Stimulated activated memory B cell treated with anti-CD40 and anti-IgM and Interleukin-4, amounts not matched to agents 10 μg/mL and 1 μg/mL and 100 μg/mL, for 72 hours (primary cell): ENCODE measurements around the gene CYP4F12.
"Not testable (repeated sequence)": the region's sequence is repeated elsewhere in the genome, so short reads cannot be mapped to it uniquely, and the experiment has no call there.

Source experiments
- ATAC-seq: fragments of 150-1000 bp; cut with Tn5 transposase; 2 replicates; pipeline ENCODE4 v1.10.0; 2021
- H3K27ac Mint-ChIP-seq: one replicate; pipeline ENCODE4 v1.8.0; 2022; ENCODE audit warnings: mild to moderate bottlenecking, mixed read lengths
- H3K27me3 Mint-ChIP-seq: one replicate; pipeline ENCODE4 v1.8.0; 2022; ENCODE audit warnings: mixed read lengths
- H3K36me3 Mint-ChIP-seq: one replicate; pipeline ENCODE4 v1.8.0; 2022; ENCODE audit warnings: mixed read lengths
- H3K4me1 Mint-ChIP-seq: one replicate; pipeline ENCODE4 v1.8.0; 2022; ENCODE audit warnings: mixed read lengths
- H3K4me3 Mint-ChIP-seq: one replicate; pipeline ENCODE4 v1.8.0; 2022; ENCODE audit warnings: mild to moderate bottlenecking, moderate library complexity, mixed read lengths
- H3K9me3 Mint-ChIP-seq: one replicate; pipeline ENCODE4 v1.8.0; 2022; ENCODE audit warnings: mixed read lengths

Gene CYP4F12

DNA sequence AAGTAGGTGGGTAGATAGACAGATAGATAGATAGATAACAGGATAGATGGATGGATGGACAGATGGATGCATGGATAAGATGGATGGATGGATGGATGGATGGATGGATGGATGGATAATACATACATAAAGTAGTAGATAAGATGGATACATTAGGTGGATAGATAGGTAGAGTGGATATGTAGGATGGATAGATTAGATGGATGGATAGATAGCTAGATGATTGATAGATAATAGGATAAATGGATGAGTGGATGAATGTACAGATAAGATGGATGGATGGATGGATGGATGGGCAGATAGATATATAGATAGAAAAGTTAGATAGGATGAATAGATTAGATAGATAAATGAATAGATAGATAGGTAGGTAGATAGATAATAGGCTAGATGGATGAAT, 30.1 kb upstream of the CYP4F12 start:
- no peak overlapping the region for H3K4me3 Mint-ChIP-seq
- no peaks in the 10 kb centered on the region for H3K36me3 Mint-ChIP-seq
- peaks cover 13% of the 10 kb centered on the region for H3K9me3 Mint-ChIP-seq
- H3K4me1 Mint-ChIP-seq, result peaks cover 30% of the 10 kb centered on the region
- H3K27me3 Mint-ChIP-seq, result peaks cover 20% of the 10 kb centered on the region
- ATAC-seq, result no peak
- no peak overlapping the region for H3K27ac Mint-ChIP-seq

DNA sequence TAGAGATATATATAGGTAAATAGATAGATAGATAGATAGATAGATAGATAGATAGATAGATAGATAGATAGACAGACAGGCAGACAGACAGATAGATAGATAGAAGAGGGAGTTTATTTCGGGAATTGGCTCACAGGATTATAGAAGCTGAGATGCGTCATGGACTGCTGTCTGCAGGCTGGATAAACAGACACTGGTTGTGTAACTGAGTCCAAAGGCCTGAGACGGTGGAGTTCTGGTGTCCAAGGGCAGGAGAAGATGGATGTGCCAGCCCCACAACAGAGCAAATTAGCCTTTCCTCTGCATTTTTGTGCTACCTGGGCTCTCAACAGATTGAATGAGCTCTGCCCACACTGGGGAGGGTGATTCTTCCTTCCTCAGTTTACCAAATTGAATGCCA, 29.5 kb upstream of the CYP4F12 start:
- no peaks in the 10 kb centered on the region for H3K36me3 Mint-ChIP-seq
- ATAC-seq, result no peak
- H3K4me3 Mint-ChIP-seq, result no peak overlapping the region
- peaks cover 13% of the 10 kb centered on the region for H3K9me3 Mint-ChIP-seq
- peaks cover 30% of the 10 kb centered on the region for H3K4me1 Mint-ChIP-seq
- no peak overlapping the region for H3K27ac Mint-ChIP-seq
- peaks cover 19% of the 10 kb centered on the region for H3K27me3 Mint-ChIP-seq

DNA sequence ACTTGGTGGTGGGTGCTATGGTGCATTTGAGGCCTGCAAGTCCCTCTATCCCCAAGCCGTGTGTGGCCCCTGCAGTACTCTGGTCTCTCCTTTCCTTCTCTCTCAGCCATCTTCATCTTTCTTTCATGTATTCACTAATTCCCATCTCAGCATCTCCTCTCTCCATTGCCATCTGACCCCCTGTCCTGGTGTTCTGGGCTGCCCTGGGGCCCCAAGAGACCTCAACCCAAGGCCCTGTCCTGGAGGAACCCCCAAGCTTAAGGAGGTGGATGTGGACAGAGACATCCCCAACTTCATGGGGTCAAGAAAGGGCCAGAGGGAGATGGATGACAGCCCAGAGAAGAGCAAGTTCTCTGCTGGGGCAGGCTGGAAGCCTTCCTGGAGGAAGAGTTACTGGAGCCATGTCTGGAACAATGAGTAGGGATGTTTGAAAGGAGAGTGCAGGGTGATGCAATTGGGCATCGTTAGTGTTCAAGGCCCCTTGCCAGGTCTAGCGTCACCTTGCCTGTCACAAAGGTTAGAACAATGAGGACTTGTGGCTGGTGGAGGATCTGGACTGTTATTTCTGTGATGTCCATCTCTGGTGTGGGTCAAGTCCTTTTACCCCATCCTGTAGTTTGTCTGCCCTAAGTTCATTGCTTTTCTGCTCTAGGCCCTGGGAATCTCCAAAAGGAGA, 28.7 kb upstream of the CYP4F12 start:
- Mint-ChIP-seq H3K9me3 (peaks cover 13% of the 10 kb centered on the region), H3K27ac (no peak overlapping the region), H3K27me3 (peaks cover 19% of the 10 kb centered on the region), H3K4me3 (no peak overlapping the region), H3K4me1 (peaks cover 30% of the 10 kb centered on the region), H3K36me3 (no peaks in the 10 kb centered on the region)
- no peak for ATAC-seq

DNA sequence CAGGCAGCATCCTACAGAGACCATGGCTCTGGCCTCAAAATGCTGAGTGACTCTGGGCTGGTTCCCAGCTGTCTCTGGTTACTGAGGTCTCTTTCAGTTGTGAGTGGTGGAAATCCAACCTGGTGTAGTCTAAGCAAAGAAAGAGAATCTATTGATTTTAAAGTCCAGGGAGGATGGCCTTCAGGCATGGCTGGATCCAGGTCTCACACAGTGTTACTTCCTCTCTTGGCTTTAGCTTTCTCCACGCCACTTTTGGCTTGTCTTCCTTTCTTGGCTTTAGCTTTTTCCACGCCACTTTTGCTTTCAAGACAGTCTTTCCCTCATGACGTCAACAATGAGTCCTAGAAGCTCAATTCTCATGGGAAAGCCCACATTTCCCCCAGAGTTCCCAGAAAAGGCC, 28.1 kb upstream of the CYP4F12 start:
- Mint-ChIP-seq H3K9me3 (peaks cover 13% of the 10 kb centered on the region), H3K27ac (no peak overlapping the region), H3K27me3 (peaks cover 17% of the 10 kb centered on the region), H3K4me3 (no peak overlapping the region), H3K36me3 (no peaks in the 10 kb centered on the region), H3K4me1 (peaks cover 30% of the 10 kb centered on the region)
- no peak for ATAC-seq

DNA sequence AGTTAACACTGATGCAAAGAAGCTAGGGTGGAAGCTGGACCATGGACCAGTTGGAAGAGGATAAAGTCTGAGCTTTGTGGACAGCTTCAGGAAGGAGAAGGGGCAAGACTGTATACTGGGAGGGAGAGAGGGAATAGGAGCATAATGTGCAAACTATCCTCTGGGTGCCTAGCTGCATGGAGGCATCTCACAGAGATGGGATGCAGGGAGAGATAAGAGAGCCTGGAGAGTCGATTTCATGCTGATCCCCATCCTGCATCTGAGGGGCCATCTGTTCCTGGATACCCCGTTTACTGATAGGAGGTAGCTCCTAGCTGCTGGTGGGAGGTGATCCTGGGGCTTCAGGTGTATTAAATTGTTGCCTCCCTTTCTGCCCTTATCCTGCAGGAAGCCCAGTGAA, 23.4 kb upstream of the CYP4F12 start:
- peaks cover 35% of the 10 kb centered on the region for H3K27me3 Mint-ChIP-seq
- no peaks in the 10 kb centered on the region for H3K36me3 Mint-ChIP-seq
- peaks cover 7% of the 10 kb centered on the region for H3K9me3 Mint-ChIP-seq
- ATAC-seq, result no peak
- no peak overlapping the region for H3K4me3 Mint-ChIP-seq
- no peaks in the 10 kb centered on the region for H3K4me1 Mint-ChIP-seq
- H3K27ac Mint-ChIP-seq, result no peak overlapping the region

DNA sequence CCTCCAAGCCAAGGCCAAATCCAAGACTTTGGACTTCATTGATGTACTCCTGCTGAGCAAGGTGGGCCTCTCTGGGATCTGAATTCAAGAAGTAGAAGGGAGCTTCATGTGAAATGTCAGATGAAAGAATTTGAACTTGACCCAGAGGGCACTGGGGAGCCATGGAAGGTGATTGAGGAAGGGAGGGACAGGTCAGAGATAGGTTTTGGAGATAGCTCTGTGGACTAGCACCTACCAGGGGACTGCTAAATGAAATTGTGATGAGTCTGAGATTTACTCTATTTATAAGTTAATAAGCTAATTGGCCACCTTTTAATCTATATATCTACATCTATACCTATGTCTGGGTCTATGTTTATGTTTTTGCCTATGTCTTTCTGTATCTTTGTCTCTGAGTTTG, 22.8 kb upstream of the CYP4F12 start:
- H3K9me3 Mint-ChIP-seq, ATAC-seq, H3K4me1 Mint-ChIP-seq, H3K36me3 Mint-ChIP-seq, H3K4me3 Mint-ChIP-seq, H3K27ac Mint-ChIP-seq: not testable (repeated sequence)
- peaks cover 41% of the 10 kb centered on the region for H3K27me3 Mint-ChIP-seq

DNA sequence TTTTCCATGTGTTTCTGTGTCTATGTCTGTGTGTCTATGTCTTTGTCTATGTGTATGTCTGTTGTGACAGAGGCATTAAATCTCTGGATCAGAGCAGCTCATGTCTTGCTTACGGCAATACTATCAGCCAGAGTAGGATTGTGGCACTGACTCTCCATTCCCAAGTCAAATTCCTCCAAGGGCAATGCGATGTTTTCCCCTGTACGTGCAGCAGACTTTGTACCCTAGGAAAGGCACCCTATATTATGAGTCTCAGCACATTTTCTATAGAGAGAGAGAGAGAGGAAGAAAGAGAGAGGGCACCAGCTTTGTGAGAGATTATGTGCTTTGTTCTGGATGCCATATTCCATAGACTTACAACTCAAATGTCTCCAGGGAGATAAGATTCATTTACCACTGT, 21.1 kb upstream of the CYP4F12 start:
- H3K36me3 Mint-ChIP-seq, result no peaks in the 10 kb centered on the region
- peaks cover 7% of the 10 kb centered on the region for H3K9me3 Mint-ChIP-seq
- H3K27ac Mint-ChIP-seq, result no peak overlapping the region
- no peaks in the 10 kb centered on the region for H3K4me1 Mint-ChIP-seq
- no peak overlapping the region for H3K4me3 Mint-ChIP-seq
- H3K27me3 Mint-ChIP-seq, result peaks cover 56% of the 10 kb centered on the region
- ATAC-seq, result no peak

DNA sequence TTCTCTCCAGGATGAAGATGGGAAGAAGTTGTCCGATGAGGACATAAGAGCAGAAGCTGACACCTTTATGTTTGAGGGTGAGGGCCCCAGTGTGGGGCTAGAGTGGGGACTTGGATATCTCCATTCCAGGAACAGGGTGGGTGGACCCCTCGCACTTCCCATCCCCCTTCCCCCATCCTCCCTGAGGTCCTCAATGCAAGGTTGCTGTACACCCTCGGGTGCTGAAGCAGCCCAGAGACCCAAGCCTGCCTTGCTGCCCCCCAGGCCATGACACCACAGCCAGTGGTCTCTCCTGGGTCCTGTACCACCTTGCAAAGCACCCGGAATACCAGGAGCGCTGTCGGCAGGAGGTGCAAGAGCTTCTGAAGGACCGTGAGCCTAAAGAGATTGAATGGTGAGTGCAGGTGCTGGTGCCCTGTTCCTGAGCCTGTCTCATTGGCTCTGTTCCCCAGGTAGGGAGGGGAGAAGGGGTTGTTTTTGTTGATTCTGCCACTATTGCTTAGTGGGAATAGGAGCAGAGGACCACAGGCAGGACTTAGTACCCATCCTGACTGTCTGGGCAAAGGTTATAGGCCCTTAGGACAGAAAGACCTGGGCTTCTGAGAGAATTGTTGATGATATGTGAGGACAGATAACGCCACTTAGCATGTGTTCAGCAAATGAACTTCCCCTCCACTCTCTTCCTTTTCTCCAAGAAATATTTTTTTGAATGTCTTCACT, 20.2 kb upstream of the CYP4F12 start:
- Mint-ChIP-seq H3K9me3 (peaks cover 7% of the 10 kb centered on the region), H3K4me1 (no peaks in the 10 kb centered on the region), H3K36me3 (no peaks in the 10 kb centered on the region), H3K27ac (no peak overlapping the region), H3K4me3 (no peak overlapping the region), H3K27me3 (peaks cover 64% of the 10 kb centered on the region)
- no peak for ATAC-seq

DNA sequence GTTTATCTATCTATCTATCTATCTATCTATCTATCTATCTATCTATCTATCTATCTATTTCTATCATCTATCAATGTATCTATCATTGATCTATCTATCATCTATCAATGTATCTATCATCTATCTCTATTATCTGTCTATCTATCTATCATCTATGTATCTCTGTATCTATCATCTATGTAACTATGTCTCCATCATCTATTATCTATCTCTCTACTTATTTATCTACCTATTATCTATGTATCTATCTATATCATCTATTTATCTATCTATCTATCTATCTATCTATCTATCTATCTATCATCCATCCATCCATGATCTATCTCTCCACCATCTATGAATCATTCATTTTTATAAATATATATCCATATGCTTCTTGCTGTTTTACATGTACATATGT, 16.4 kb upstream of the CYP4F12 start:
- H3K9me3 Mint-ChIP-seq, result no peaks in the 10 kb centered on the region

DNA sequence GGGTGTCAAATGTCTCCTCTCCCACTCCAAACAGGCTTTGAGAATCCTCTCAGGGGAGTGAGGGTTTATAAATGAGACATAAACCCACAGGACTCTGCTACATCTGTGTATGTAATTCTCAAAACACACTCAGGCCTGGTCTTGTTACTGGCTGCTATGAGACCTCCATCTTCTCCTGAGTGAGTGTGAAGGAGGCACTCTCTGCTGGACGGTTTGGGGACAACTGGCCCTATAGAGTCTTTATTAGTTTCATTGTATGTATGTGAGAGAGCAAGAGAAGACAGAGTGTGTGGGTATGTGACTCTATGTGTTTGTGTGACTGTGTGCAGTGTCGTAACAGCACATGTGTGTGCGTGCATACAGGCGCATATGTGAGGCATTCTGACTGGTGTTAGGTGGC, 9.6 kb upstream of the CYP4F12 start:
- peaks cover 26% of the 10 kb centered on the region for H3K27me3 Mint-ChIP-seq
- no peak overlapping the region for H3K27ac Mint-ChIP-seq
- no peaks in the 10 kb centered on the region for H3K4me1 Mint-ChIP-seq
- H3K9me3 Mint-ChIP-seq, result no peaks in the 10 kb centered on the region
- H3K36me3 Mint-ChIP-seq, result no peaks in the 10 kb centered on the region
- no peak for ATAC-seq
- H3K4me3 Mint-ChIP-seq, result no peak overlapping the region

More for the DNA sequence above, 16.4 kb upstream of the CYP4F12 start:
- H3K27me3 Mint-ChIP-seq, result peaks cover 62% of the 10 kb centered on the region
- no peaks in the 10 kb centered on the region for H3K36me3 Mint-ChIP-seq
- no peak overlapping the region for H3K27ac Mint-ChIP-seq
- no peak for ATAC-seq
- no peaks in the 10 kb centered on the region for H3K4me1 Mint-ChIP-seq
- H3K4me3 Mint-ChIP-seq, result no peak overlapping the region

DNA sequence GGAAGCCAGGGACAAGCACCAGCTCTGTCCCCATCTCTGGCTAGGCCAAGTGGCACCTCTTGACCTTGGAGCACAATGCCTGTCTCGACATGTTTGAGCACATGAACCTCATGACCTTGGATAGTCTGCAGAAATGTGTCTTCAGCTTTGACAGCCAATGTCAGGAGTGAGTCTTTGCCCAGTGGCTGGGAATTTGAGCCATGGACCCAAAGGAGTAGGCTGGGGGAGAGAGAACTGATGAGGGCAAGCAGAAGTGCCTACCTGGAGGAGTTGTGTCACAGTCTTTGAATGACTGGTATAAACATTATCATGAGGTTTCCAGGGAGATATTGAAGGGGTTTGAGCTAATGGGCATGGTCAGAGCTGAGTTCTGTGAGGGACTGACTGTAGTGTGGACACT, 6.7 kb upstream of the CYP4F12 start:
- Mint-ChIP-seq H3K4me3 (no peak overlapping the region), H3K4me1 (no peaks in the 10 kb centered on the region), H3K27ac (no peak overlapping the region), H3K36me3 (no peaks in the 10 kb centered on the region), H3K27me3 (peaks cover 20% of the 10 kb centered on the region), H3K9me3 (no peaks in the 10 kb centered on the region)
- ATAC-seq, result no peak

DNA sequence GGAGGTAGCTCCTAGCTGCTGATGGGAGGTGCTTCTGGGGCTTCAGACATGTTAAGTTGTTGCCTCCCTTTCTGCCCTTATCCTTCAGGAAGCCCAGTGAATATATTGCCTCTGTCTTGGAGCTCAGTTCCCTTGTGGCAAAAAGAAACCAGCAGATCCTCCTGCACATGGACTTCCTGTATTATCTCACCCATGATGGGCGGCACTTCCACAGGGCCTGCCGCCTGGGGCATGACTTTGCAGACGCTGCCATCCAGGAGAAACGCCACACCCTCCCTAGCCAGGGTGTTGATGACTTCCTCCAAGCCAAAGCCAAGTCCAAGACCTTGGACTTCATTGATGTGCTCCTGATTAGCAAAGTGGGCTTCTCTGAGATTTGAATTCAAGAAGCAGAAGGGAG, 6.0 kb upstream of the CYP4F12 start:
- Mint-ChIP-seq H3K27me3 (peaks cover 20% of the 10 kb centered on the region), H3K4me1 (no peaks in the 10 kb centered on the region)

DNA sequence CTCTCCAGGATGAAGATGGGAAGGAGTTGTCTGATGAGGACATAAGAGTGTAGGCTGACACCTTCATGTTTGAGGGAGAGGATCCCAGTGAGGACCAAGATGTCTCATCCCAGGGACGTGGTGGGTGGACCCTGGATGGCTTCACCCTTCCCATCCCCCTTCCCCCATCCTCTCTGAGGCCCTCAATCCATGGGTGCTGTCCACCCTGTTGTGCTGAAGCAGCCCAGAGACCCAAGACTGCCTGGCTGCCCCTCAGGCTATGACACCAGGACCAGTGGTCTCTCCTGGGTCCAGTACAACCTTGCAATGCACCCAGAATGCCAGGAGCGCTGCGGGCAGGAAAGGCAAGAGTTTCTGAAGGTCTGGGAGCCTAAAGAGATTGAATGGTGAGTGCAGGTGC, 3.4 kb upstream of the CYP4F12 start:
- Mint-ChIP-seq H3K27me3 (no peaks in the 10 kb centered on the region), H3K4me3 (no peak overlapping the region), H3K4me1 (no peaks in the 10 kb centered on the region), H3K36me3 (no peaks in the 10 kb centered on the region), H3K9me3 (peaks cover 2% of the 10 kb centered on the region), H3K27ac (no peak overlapping the region)
- ATAC-seq, result no peak

More for the DNA sequence above, 6.0 kb upstream of the CYP4F12 start:
- Mint-ChIP-seq H3K27ac (no peak overlapping the region), H3K9me3 (no peaks in the 10 kb centered on the region), H3K4me3 (no peak overlapping the region), H3K36me3 (no peaks in the 10 kb centered on the region)
- no peak for ATAC-seq

DNA sequence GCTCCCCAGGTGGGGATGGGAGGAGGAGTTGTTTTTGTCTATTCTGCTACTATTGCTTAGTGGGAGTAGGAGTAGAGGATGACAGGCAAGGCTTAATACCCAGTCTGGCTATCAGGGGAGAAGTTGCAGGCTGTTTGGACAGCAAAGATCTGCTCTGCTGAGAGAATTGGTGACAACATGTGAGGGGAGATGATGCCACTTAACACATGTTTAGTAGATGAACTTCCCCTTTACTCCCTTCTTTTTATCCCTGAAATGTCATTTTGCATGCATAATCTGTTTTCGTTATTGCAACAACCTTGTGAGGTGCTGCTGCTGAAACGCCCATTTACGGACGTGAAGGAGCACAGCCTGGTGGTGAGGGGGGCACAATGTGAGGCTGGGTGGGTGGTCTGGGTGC, 3.0 kb upstream of the CYP4F12 start:
- no peaks in the 10 kb centered on the region for H3K36me3 Mint-ChIP-seq
- no peak for ATAC-seq
- H3K4me3 Mint-ChIP-seq, result no peak overlapping the region
- peaks cover 5% of the 10 kb centered on the region for H3K9me3 Mint-ChIP-seq
- no peaks in the 10 kb centered on the region for H3K4me1 Mint-ChIP-seq
- no peaks in the 10 kb centered on the region for H3K27me3 Mint-ChIP-seq
- H3K27ac Mint-ChIP-seq, result no peak overlapping the region

DNA sequence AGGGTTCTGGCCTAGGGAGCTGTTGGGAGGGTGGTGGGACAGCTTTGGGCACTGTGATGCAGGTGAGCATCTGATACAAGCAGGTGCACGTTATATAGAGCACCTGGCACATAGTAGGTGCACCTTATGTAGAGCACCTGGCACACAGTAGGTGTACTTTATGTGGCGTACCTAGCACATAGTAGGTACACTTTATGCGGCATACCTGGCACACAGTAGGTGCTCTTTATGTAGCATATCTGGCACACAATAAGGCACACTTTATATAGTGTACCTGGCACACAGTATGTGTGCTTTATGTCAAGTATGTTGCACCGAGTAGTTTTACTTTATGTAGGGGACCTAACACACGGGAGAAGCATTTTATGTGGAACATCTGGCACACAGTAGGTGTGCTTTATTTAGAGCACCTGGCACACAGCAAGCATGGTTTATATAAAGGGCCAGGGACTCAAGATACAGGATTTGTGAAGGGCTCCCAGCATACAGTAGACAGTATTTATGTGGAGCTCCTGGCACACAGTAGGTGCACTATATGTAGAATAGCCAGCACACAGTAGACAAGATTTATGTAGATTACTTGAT, 1.6 kb upstream of the CYP4F12 start:
- Mint-ChIP-seq H3K27ac (no peak overlapping the region), H3K4me1 (no peaks in the 10 kb centered on the region), H3K9me3 (peaks cover 5% of the 10 kb centered on the region), H3K36me3 (no peaks in the 10 kb centered on the region), H3K4me3 (no peak overlapping the region), H3K27me3 (no peaks in the 10 kb centered on the region)
- ATAC-seq, result no peak
